Activated CD8-positive, alpha-beta memory T cell treated with anti-CD3 and anti-CD28 coated beads, Interleukin-2, amount 50 U/mL, for 1 hour (primary cell): Measurements from ENCODE around the gene UFC1.
"Not testable (repeated sequence)": the region's sequence is repeated elsewhere in the genome, so short reads cannot be mapped to it uniquely, and the experiment has no call there.

Experiments
- DNase-seq: peaks from one replicate; pipeline ENCODE4 v3.0.0-alpha.2; 2020; ENCODE audit errors: extremely low read depth

UFC1 gene

GRCh38 chr1:161153682-161154337 lies at the start of gene UFC1:
Gene UFC1 (plus strand): TSS chr1:161153978. CDS start chr1:161153998, 20 bp downstream.
- DNase-seq, result peak; percentile 75

GRCh38 chr1:161106431-161106830 lies 47.3 kb upstream of the UFC1 start:
- no peak for DNase-seq

GRCh38 chr1:161111117-161111516 lies 42.7 kb upstream of the UFC1 start:
- DNase-seq, result no peak

GRCh38 chr1:161111527-161111926 lies 42.3 kb upstream of the UFC1 start:
- DNase-seq, result no peak

- DNase-seq, result no peak
Measured at GRCh38 chr1:161113915-161114314, 39.9 kb upstream of the UFC1 start.

GRCh38 chr1:161114556-161114955 lies 39.2 kb upstream of the UFC1 start:
- no peak for DNase-seq

- no peak for DNase-seq
Measured at GRCh38 chr1:161115132-161115711, 38.6 kb upstream of the UFC1 start.

- not testable (repeated sequence) for DNase-seq
Measured at GRCh38 chr1:161115961-161116360, 37.8 kb upstream of the UFC1 start.

GRCh38 chr1:161117759-161118581 lies 35.8 kb upstream of the UFC1 start, which contains the start of the genes NIT1 and PFDN2:
Gene NIT1 (plus strand): TSS chr1:161118105. CDS start chr1:161118177, 72 bp downstream.
Gene PFDN2 (minus strand): TSS chr1:161118037. CDS start chr1:161118026, 11 bp downstream.
- no peak for DNase-seq

GRCh38 chr1:161119092-161119903 lies 34.5 kb upstream of the UFC1 start:
- DNase-seq, result no peak

GRCh38 chr1:161121042-161121650 lies 32.6 kb upstream of the UFC1 start:
- DNase-seq, result no peak

- no peak for DNase-seq
Measured at GRCh38 chr1:161121834-161122233, 31.9 kb upstream of the UFC1 start.

- no peak for DNase-seq
Measured at GRCh38 chr1:161122967-161123366, 30.8 kb upstream of the UFC1 start.

- DNase-seq, result no peak
Measured at GRCh38 chr1:161127649-161128048, 26.1 kb upstream of the UFC1 start.

- no peak for DNase-seq
Measured at GRCh38 chr1:161128591-161129420, 25.0 kb upstream of the UFC1 start.

GRCh38 chr1:161130266-161130665 lies 23.5 kb upstream of the UFC1 start:
- no peak for DNase-seq

- DNase-seq, result no peak
Measured at GRCh38 chr1:161131523-161132409, 22.0 kb upstream of the UFC1 start.

GRCh38 chr1:161132410-161133219 lies 21.2 kb upstream of the UFC1 start, which contains the start of gene DEDD:
Gene DEDD (minus strand): TSS chr1:161132667. CDS start chr1:161124462, 8,205 bp downstream.
- peak; percentile 81 for DNase-seq
